Left lung (tissue), 10 donors: ENCODE results near the gene DPRX. TPM values are rescaled to one million over a fixed set of nuclear protein-coding genes. Genes with fewer than 3 reads are reported as not detected.

Source experiments
- ATAC-seq: fragments of 200-7000 bp; cut with Tn5 transposase; one replicate; pipeline ENCODE4 v1.9.1; 2020; ENCODE audit warnings: moderate library complexity
- DNase-seq, 4 donors: peaks; one replicate each; pipeline ENCODE4 v3.0.0-alpha.2; 2013 to 2020
- H3K27ac ChIP-seq, 2 donors: fragments of 200-600 bp; sonication (generic) in 1 of 2; one replicate each; pipeline versions ENCODE4 v1.5.0 to v1.8.0; 2020 to 2021
- H3K27me3 ChIP-seq, 2 donors: fragments of 200-600 bp; sonication (generic) in 1 of 2; one replicate each; pipeline versions ENCODE4 v1.5.0 to v1.8.0; 2020 to 2021
- H3K36me3 ChIP-seq, 2 donors: fragments of 200-600 bp; sonication (generic) in 1 of 2; one replicate each; pipeline versions ENCODE4 v1.5.0 to v1.8.0; 2020 to 2021
- H3K4me1 ChIP-seq, 2 donors: fragments of 200-600 bp; one replicate each; pipeline ENCODE4 v1.8.0; 2021
- H3K4me3 ChIP-seq, 2 donors: fragments of 200-600 bp; sonication (generic) in 1 of 2; one replicate each; pipeline versions ENCODE4 v1.5.0 to v1.8.0; 2020 to 2021; ENCODE audit warnings: mild to moderate bottlenecking in 1 of 2
- H3K9me3 ChIP-seq, 2 donors: fragments of 200-600 bp; sonication (generic) in 1 of 2; one replicate each; pipeline versions ENCODE4 v1.5.0 to v1.8.0; 2020 to 2021
- CTCF ChIP-seq, 2 donors: fragments of 200-600 bp; sonication (generic) in 1 of 2; IDR thresholded peaks; one replicate each; pipeline versions ENCODE4 v1.5.0 to v1.8.0; 2021; ENCODE audit warnings: antibody characterized with exemption in 2 of 2
- intact Hi-C, 2 donors: fragments of 100-400 bp; cut with DNase I; formaldehyde crosslinking; loops; one replicate each; pipeline versions ENCODE4 v1.11.2 to v1.14.2; 2022
- polyA plus RNA-seq, 6 donors: library from polyadenylated mRNA; unstranded; fragments of 120-200 nt; gene quantifications; one replicate each; pipeline ENCODE4 v1.2.1, GENCODE V29; 2013; ENCODE audit not compliant: insufficient read length in 6 of 6
- total RNA-seq, 2 donors: library from RNA; stranded (reverse); fragmentation: NEBNext Ultra II Directional; extraction: Animal tissue kit (Norgen Biotek cat#: 25700); gene quantifications; one replicate each; pipeline ENCODE4 v1.2.1, GENCODE V29; 2021
- donor health status: DM: no; HTN: yes; CAD: no.
- donor health status: DM: no; HTN: no; CAD: no.

The DPRX gene
- total and polyA plus RNA-seq, 8 donors, result not detected

DNA sequence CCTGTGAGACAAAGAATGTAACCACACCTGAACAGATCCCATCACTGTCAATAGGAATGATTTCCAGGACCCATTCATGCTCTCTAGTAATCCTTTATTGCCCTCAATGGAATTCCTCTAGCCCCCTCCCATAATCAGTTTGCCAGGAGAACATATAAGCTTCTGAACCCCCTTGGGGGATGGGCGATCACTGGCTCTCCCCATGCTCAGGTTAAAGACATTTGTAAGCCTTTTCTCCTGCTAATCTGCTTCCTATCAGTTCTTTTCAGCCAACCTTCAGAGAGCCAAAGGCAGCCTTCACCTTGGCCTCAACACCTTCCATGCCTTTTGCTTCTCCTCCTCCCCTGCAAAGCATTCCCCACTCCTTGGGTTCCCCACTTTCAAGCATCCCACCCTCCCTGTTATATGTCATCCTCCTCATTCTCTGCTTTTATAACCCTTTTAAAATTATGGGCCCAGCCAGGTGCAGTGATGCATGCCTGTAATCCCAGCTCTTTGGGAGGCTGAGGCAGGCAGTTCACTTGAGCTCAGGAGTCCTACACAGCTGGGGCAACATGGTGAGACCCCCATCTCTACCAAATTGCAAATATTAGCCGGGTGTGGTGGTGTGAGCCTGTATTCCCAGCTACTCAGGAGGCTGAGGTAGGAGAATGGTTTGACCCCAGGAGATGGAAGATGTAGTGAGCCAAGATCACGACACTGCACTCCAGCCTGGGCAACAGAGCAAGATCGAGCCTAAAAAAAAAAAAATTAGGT lies 12.4 kb downstream of the DPRX start:
- ATAC-seq (no peak), DNase-seq (no peak)
- no peak overlapping the region for H3K4me3 ChIP-seq
- no peaks in the 10 kb centered on the region for H3K4me1 ChIP-seq
- intact Hi-C loops, result no loop called here
- no peaks in the 10 kb centered on the region for H3K36me3 ChIP-seq
- TF ChIP-seq CTCF (IDR thresholded peaks at IDR 0.05), result no peak
- H3K9me3 ChIP-seq, result peaks cover 0 to 22% of the 10 kb centered on the region in 2 donors
- no peak overlapping the region for H3K27ac ChIP-seq
- no peaks in the 10 kb centered on the region for H3K27me3 ChIP-seq

DNA sequence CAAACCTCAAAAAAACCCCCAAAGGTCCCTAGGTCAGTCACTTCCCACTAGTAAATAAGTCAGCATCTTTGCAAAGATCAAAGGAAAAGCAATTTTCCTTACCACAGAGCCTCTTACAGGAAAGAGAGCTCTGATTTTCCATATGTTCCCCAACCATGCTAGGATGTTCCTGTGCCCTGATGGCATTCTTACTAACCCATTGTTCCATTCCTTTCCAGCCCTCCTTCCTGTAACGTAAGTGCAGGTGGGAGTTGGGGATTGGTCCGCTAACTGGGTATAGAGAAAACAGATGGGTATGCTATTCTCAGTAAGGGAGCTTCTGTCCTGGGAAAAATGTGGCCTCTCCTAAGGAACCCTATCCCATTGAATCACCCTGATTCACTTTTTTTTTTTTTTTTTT lies 14.3 kb downstream of the DPRX start:
- TF ChIP-seq CTCF (IDR thresholded peaks at IDR 0.05), result no peak
- Histone ChIP-seq H3K27ac (no peak overlapping the region), H3K9me3 (peaks cover 0 to 39% of the 10 kb centered on the region in 2 donors), H3K4me3 (no peak overlapping the region), H3K27me3 (no peaks in the 10 kb centered on the region), H3K4me1 (no peaks in the 10 kb centered on the region), H3K36me3 (no peaks in the 10 kb centered on the region)
- DNase-seq (no peak), ATAC-seq (no peak)
- intact Hi-C loops, result no loop called here

DNA sequence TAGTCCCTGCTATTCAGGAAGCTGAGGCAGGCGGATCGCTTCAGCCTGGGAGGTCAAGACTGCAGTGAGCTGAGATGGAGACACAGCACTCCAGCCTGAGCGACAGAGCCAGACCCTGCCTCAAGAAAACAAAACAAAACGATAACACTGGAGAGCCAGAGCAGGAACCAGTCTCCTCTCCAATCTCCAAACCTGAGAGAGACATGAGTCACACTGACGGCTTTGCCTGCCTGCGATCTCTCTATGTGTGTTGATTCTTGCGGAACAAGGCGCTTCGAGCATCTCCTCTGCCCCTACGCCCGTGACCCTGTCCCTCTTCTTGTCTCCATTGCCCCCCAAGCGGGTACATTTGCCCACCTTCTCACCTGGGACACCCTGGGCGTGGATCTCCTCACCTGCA lies 15.6 kb downstream of the DPRX start:
- TF ChIP-seq CTCF (IDR thresholded peaks at IDR 0.05), result no peak
- peaks cover 0 to 50% of the 10 kb centered on the region in 2 donors for H3K9me3 ChIP-seq
- intact Hi-C loops, result no loop called here
- H3K27ac ChIP-seq, result no peak overlapping the region
- no peaks in the 10 kb centered on the region for H3K36me3 ChIP-seq
- ATAC-seq (no peak), DNase-seq (no peak)
- H3K27me3 ChIP-seq, result no peaks in the 10 kb centered on the region
- H3K4me3 ChIP-seq, result no peak overlapping the region
- no peaks in the 10 kb centered on the region for H3K4me1 ChIP-seq

DNA sequence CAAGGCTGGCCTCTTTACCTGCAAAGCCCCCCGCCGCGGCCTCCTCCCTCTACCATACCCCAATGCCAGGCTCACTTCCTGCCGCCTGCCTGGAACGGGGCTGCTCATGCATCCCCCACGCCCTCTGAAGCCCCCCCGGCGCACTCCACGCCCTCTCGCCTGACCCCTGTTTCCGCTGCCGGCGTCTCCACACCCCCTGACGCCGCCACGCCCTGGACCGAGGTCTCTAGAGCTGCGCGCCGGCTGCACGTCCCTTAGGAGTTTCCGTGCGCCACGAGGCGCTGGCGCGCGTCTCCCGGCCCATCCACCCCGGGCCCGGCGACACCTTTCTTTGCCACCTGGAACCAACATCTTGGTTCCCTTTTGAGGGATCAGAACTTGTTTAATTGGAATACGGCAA lies 16.0 kb downstream of the DPRX start:
- TF ChIP-seq CTCF (IDR thresholded peaks at IDR 0.05), result no peak
- Histone ChIP-seq H3K9me3 (peaks cover 0 to 54% of the 10 kb centered on the region in 2 donors), H3K36me3 (no peaks in the 10 kb centered on the region), H3K4me3 (no peak overlapping the region), H3K27me3 (no peaks in the 10 kb centered on the region), H3K27ac (no peak overlapping the region), H3K4me1 (no peaks in the 10 kb centered on the region)
- DNase-seq (no peak), ATAC-seq (no peak)
- intact Hi-C loops, result no loop called here

DNA sequence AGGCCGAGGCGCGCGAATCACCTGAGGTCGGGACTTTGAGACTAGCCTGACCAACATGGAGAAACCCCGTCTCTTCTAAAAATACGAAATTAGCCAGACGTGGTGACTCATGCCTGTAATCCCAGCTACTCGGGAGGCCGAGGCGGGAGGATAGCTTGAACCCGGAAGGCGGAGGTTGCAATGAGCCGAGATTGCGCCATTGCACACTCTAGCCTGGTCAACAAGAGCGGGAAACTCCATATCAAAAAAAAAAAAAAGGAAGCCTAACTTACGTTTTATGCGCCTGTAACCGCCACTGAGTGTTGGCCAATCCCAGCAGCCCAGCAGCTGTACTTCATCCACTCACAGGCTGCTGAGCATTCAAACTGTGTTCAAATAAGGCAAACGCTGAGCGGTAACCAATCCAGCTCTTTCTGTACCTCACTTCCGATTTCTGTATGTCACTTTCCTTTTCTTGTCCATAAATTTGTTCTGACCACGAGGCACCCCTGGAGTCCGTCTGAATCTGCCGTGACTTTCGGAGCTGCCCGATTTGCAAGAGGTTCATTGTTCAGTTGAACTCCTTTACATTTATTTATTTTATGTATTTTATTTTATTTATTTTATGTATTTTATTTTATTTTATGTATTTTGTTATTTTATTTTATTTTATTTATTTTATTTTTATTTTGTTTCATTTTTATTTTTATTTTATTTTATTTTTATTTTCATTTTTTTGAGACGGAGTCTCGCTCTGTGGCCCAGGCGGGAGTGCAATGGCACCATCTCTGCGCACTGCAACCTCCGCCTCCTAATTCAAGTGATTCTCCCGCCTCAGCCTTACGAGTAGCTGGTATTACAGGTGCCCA lies 18.2 kb downstream of the DPRX start:
- ATAC-seq (no peak), DNase-seq (no peak)
- intact Hi-C loops, result no loop called here

More for the DNA sequence above, 18.2 kb downstream of the DPRX start:
- H3K36me3 ChIP-seq, result no peaks in the 10 kb centered on the region
- peaks cover 0 to 67% of the 10 kb centered on the region in 2 donors for H3K9me3 ChIP-seq
- no peak overlapping the region for H3K27ac ChIP-seq
- H3K4me1 ChIP-seq, result no peaks in the 10 kb centered on the region
- H3K27me3 ChIP-seq, result no peaks in the 10 kb centered on the region
- H3K4me3 ChIP-seq, result no peak overlapping the region
- no peak for TF ChIP-seq CTCF (IDR thresholded peaks at IDR 0.05)
